Mucosa of stomach (tissue), 1 donor: ENCODE data around the gene SLCO2A1.

Experiments
- H3K27me3 ChIP-seq: one replicate; pipeline ENCODE4 v1.7.0; 2013; ENCODE audit warnings: mild to moderate bottlenecking, low read length; ENCODE audit not compliant: control insufficient read depth, insufficient read depth
- H3K36me3 ChIP-seq: one replicate; pipeline ENCODE4 v1.7.0; 2013; ENCODE audit warnings: low read length; ENCODE audit not compliant: control insufficient read depth, insufficient read depth
- H3K4me1 ChIP-seq: one replicate; pipeline ENCODE4 v1.7.0; 2013; ENCODE audit warnings: mild to moderate bottlenecking, low read length; ENCODE audit not compliant: control insufficient read depth, insufficient read depth
- H3K4me3 ChIP-seq: one replicate; pipeline ENCODE4 v1.7.0; 2013; ENCODE audit warnings: low read length
- H3K9ac ChIP-seq: one replicate; pipeline ENCODE4 v1.7.0; 2013; ENCODE audit warnings: mild to moderate bottlenecking, low read length, moderate library complexity
- H3K9me3 ChIP-seq: one replicate; pipeline ENCODE4 v1.7.0; 2013; ENCODE audit warnings: mild to moderate bottlenecking, low read length, moderate library complexity; ENCODE audit not compliant: control insufficient read depth
- donor health status: Pancreatic carcinoma.

The SLCO2A1 gene

GRCh38 chr3:133963657-133964396 lies 65.9 kb downstream of the SLCO2A1 start:
- Histone ChIP-seq H3K4me3 (no peak overlapping the region), H3K27me3 (no peaks in the 10 kb centered on the region), H3K4me1 (peaks cover 17% of the 10 kb centered on the region), H3K9ac (no peak overlapping the region), H3K9me3 (no peaks in the 10 kb centered on the region), H3K36me3 (no peaks in the 10 kb centered on the region)

GRCh38 chr3:133962849-133963248 lies 66.9 kb downstream of the SLCO2A1 start:
- H3K9ac ChIP-seq: no peak overlapping the region
- no peak overlapping the region for H3K4me3 ChIP-seq
- H3K9me3 ChIP-seq: no peaks in the 10 kb centered on the region
- H3K36me3 ChIP-seq: no peaks in the 10 kb centered on the region
- H3K27me3 ChIP-seq: no peaks in the 10 kb centered on the region
- peaks cover 17% of the 10 kb centered on the region for H3K4me1 ChIP-seq

- peaks cover 11% of the 10 kb centered on the region for H3K4me1 ChIP-seq
- no peaks in the 10 kb centered on the region for H3K9me3 ChIP-seq
- no peak overlapping the region for H3K9ac ChIP-seq
- no peaks in the 10 kb centered on the region for H3K27me3 ChIP-seq
- no peaks in the 10 kb centered on the region for H3K36me3 ChIP-seq
- H3K4me3 ChIP-seq: no peak overlapping the region
Measured at GRCh38 chr3:133958071-133958805, 71.5 kb downstream of the SLCO2A1 start.

- Histone ChIP-seq H3K9me3 (no peaks in the 10 kb centered on the region), H3K36me3 (no peaks in the 10 kb centered on the region), H3K4me1 (no peaks in the 10 kb centered on the region), H3K4me3 (no peak overlapping the region), H3K27me3 (no peaks in the 10 kb centered on the region), H3K9ac (no peak overlapping the region)
Measured at GRCh38 chr3:133956982-133957381, 72.7 kb downstream of the SLCO2A1 start.

- H3K9ac ChIP-seq: no peak overlapping the region
- no peaks in the 10 kb centered on the region for H3K27me3 ChIP-seq
- no peaks in the 10 kb centered on the region for H3K36me3 ChIP-seq
- no peaks in the 10 kb centered on the region for H3K4me1 ChIP-seq
- no peak overlapping the region for H3K4me3 ChIP-seq
- no peaks in the 10 kb centered on the region for H3K9me3 ChIP-seq
Measured at GRCh38 chr3:133956353-133956752, 73.4 kb downstream of the SLCO2A1 start.

- H3K4me1 ChIP-seq: no peaks in the 10 kb centered on the region
- no peaks in the 10 kb centered on the region for H3K9me3 ChIP-seq
- no peak overlapping the region for H3K9ac ChIP-seq
- no peaks in the 10 kb centered on the region for H3K27me3 ChIP-seq
- no peak overlapping the region for H3K4me3 ChIP-seq
- no peaks in the 10 kb centered on the region for H3K36me3 ChIP-seq
Measured at GRCh38 chr3:133955892-133956291, 73.8 kb downstream of the SLCO2A1 start.

- Histone ChIP-seq H3K4me3 (no peak overlapping the region), H3K9me3 (no peaks in the 10 kb centered on the region), H3K36me3 (no peaks in the 10 kb centered on the region), H3K4me1 (no peaks in the 10 kb centered on the region), H3K9ac (no peak overlapping the region), H3K27me3 (no peaks in the 10 kb centered on the region)
Measured at GRCh38 chr3:133954717-133955360, 74.9 kb downstream of the SLCO2A1 start.

- Histone ChIP-seq H3K4me3 (no peak overlapping the region), H3K9ac (no peak overlapping the region), H3K36me3 (no peaks in the 10 kb centered on the region), H3K4me1 (no peaks in the 10 kb centered on the region), H3K9me3 (no peaks in the 10 kb centered on the region), H3K27me3 (no peaks in the 10 kb centered on the region)
Measured at GRCh38 chr3:133953297-133953696, 76.4 kb downstream of the SLCO2A1 start.

- Histone ChIP-seq H3K36me3 (no peaks in the 10 kb centered on the region), H3K9me3 (no peaks in the 10 kb centered on the region), H3K4me1 (peaks cover 27% of the 10 kb centered on the region), H3K4me3 (no peak overlapping the region), H3K9ac (no peak overlapping the region), H3K27me3 (no peaks in the 10 kb centered on the region)
Measured at GRCh38 chr3:133949438-133949837, 80.3 kb downstream of the SLCO2A1 start.

- Histone ChIP-seq H3K9ac (no peak overlapping the region), H3K36me3 (no peaks in the 10 kb centered on the region), H3K4me1 (peaks cover 31% of the 10 kb centered on the region), H3K4me3 (no peak overlapping the region), H3K9me3 (no peaks in the 10 kb centered on the region), H3K27me3 (no peaks in the 10 kb centered on the region)
Measured at GRCh38 chr3:133948996-133949395, 80.7 kb downstream of the SLCO2A1 start.

GRCh38 chr3:133948131-133948810 lies 81.5 kb downstream of the SLCO2A1 start:
- Histone ChIP-seq H3K36me3 (no peaks in the 10 kb centered on the region), H3K9ac (no peak overlapping the region), H3K9me3 (no peaks in the 10 kb centered on the region), H3K27me3 (no peaks in the 10 kb centered on the region), H3K4me1 (peaks cover 37% of the 10 kb centered on the region), H3K4me3 (no peak overlapping the region)
